Neural cell (in vitro differentiated cells): ENCODE results near the gene ANTXR1.

Source experiments
- EP300 ChIP-seq: fragments of 450-650 bp; conservative IDR thresholded peaks from 2 replicates; pipeline ENCODE4 v1.6.1; 2014; ENCODE audit warnings: antibody characterized with exemption, mild to moderate bottlenecking, moderate library complexity; ENCODE audit not compliant: poor library complexity, severe bottlenecking
- EZH2 ChIP-seq: fragments of 200-600, 300-800 bp; shearing (Covaris generic), sonication (generic); IDR thresholded peaks from 2 replicates; pipeline ENCODE4 v1.6.1; 2014; ENCODE audit warnings: antibody characterized with exemption, low read length, borderline replicate concordance, mild to moderate bottlenecking; ENCODE audit not compliant: insufficient read depth, poor library complexity, severe bottlenecking
- MXI1 ChIP-seq: fragments of 450-650 bp; conservative IDR thresholded peaks from 2 replicates; pipeline ENCODE4 v1.6.1; 2014; ENCODE audit warnings: antibody characterized with exemption, mild to moderate bottlenecking; ENCODE audit not compliant: poor library complexity, severe bottlenecking
- TAF1 ChIP-seq: IDR thresholded peaks from 2 replicates; pipeline ENCODE4 v1.6.1; 2012; ENCODE audit warnings: low read depth
- TF ChIP-seq, protein P1 (sequence below): fragments of 450-650 bp; IDR thresholded peaks from 2 replicates; pipeline ENCODE4 v1.5.1; 2014; ENCODE audit warnings: antibody characterized with exemption, mild to moderate bottlenecking, moderate library complexity; ENCODE audit not compliant: poor library complexity, severe bottlenecking

DNA sequence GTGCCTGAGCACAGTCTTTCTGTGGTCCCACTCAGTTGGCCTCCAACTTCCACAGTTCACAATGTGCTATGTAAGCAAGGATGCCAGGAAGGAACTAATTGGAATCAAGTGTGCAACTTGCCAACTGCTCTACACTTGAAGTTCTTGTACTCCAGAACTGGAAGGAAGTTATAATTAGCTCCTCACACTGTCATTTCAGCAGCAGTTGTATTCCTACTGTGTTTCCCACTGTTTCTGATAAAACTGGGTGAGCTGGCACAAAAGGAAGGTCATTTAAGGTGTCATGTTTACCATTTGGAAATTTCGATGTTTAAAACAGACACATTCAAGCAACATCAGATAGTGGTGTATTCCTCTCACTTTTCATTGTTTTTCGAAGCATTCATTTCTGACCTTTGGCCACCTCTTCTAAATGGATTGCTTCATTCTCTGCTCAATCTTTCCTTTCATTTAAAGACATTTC lies 84.2 kb downstream of the ANTXR1 start:
- no peak for TF ChIP-seq EP300
- no peak for TF ChIP-seq EZH2
- TF ChIP-seq, protein P1, sequence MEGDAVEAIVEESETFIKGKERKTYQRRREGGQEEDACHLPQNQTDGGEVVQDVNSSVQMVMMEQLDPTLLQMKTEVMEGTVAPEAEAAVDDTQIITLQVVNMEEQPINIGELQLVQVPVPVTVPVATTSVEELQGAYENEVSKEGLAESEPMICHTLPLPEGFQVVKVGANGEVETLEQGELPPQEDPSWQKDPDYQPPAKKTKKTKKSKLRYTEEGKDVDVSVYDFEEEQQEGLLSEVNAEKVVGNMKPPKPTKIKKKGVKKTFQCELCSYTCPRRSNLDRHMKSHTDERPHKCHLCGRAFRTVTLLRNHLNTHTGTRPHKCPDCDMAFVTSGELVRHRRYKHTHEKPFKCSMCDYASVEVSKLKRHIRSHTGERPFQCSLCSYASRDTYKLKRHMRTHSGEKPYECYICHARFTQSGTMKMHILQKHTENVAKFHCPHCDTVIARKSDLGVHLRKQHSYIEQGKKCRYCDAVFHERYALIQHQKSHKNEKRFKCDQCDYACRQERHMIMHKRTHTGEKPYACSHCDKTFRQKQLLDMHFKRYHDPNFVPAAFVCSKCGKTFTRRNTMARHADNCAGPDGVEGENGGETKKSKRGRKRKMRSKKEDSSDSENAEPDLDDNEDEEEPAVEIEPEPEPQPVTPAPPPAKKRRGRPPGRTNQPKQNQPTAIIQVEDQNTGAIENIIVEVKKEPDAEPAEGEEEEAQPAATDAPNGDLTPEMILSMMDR: no peak
- no peak for TF ChIP-seq TAF1
- no peak for TF ChIP-seq MXI1
